Endothelial cell of umbilical vein (primary cell): ENCODE measurements around the gene MSH5. TPM values are rescaled to one million over a fixed set of nuclear protein-coding genes. Genes with fewer than 3 reads are reported as not detected.

Experiments used
- BruUV-seq: library from RNA; stranded (reverse); fragments of 400-500 nt; replicated peaks from 2 replicates; lab custom pipeline; 2021; lab: Mats Ljungman, UMichigan
- CTCF ChIA-PET: fragments of 300-600, 350-600 bp; sonication (Branson Sonifier 250); formaldehyde crosslinking; loops from one replicate; lab custom pipeline; 2021; ENCODE audit warnings: antibody characterized with exemption, inconsistent platforms; lab: Charles Lee
- POLR2A ChIA-PET: fragments of 300-600, 350-600 bp; sonication (Branson Sonifier 250); formaldehyde crosslinking; loops from one replicate; lab custom pipeline; 2021; ENCODE audit warnings: antibody characterized with exemption, inconsistent platforms; lab: Charles Lee
- DNase-seq: peaks from one replicate; pipeline ENCODE4 v3.0.0-alpha.2; 2011; ENCODE audit warnings: low read depth, low spot score
- FAIRE-seq: peaks from 2 replicates; lab custom pipeline; 2011; peaks lifted over from hg19 to GRCh38; lab: Jason Lieb, UNC
- H2AFZ ChIP-seq: 2 replicates; pipeline ENCODE4 v1.6.0; 2012; ENCODE audit warnings: low read depth, low read length, control low read depth, inconsistent platforms
- H3K27ac ChIP-seq: 2 replicates; pipeline ENCODE4 v1.5.1; 2011; ENCODE audit warnings: low read depth, mild to moderate bottlenecking, control low read depth, low read length, moderate library complexity; ENCODE audit not compliant: insufficient read depth
- H3K27me3 ChIP-seq, 2 experiments: 2 replicates each; pipeline versions ENCODE4 v1.6.0 to v1.6.1; 2011; ENCODE audit warnings: low read length in 2 of 2, mixed read lengths in 1 of 2; ENCODE audit not compliant: control insufficient read depth in 2 of 2, insufficient read depth in 2 of 2
- H3K36me3 ChIP-seq, 2 experiments: 2 replicates in 1 of 2; 3 replicates in 1 of 2; pipeline ENCODE4 v1.5.1; 2011; ENCODE audit warnings: low read length in 2 of 2, mild to moderate bottlenecking in 1 of 2, moderate library complexity in 1 of 2; ENCODE audit not compliant: control insufficient read depth in 2 of 2, insufficient read depth in 2 of 2; ENCODE audit errors: extremely low read depth in 1 of 2
- H3K4me1 ChIP-seq: 3 replicates; pipeline ENCODE4 v1.5.1; 2011; ENCODE audit warnings: mild to moderate bottlenecking, low read length; ENCODE audit not compliant: control insufficient read depth, insufficient read depth; ENCODE audit errors: extremely low read depth
- H3K4me2 ChIP-seq: 2 replicates; pipeline ENCODE4 v1.6.1; 2011; ENCODE audit warnings: low read length, control low read depth, mixed read lengths; ENCODE audit not compliant: insufficient read depth
- H3K4me3 ChIP-seq, 3 experiments: fragments of 200-600 bp in 1 of 3; sonication (generic), shearing (Covaris generic) in 1 of 3; replicated peaks in 1 of 3; 2 replicates each; pipeline ENCODE4 v1.5.1; 2011 to 2016; ENCODE audit warnings: control low read depth in 3 of 3, low read length in 3 of 3, mild to moderate bottlenecking in 2 of 3, inconsistent platforms in 1 of 3, low read depth in 1 of 3, moderate library complexity in 1 of 3; ENCODE audit not compliant: insufficient read depth in 1 of 3
- H3K79me2 ChIP-seq: 2 replicates; pipeline ENCODE4 v1.6.0; 2012; ENCODE audit warnings: low read length, inconsistent platforms; ENCODE audit not compliant: control insufficient read depth, insufficient read depth
- H3K9ac ChIP-seq: replicated peaks from 2 replicates; pipeline ENCODE3; 2011; ENCODE audit warnings: low read length, control low read depth; ENCODE audit not compliant: insufficient read depth; ENCODE audit errors: extremely low read depth
- H3K9me1 ChIP-seq: replicated peaks from 3 replicates; pipeline ENCODE4 v1.6.0; 2011; ENCODE audit warnings: mild to moderate bottlenecking, low read length; ENCODE audit not compliant: control insufficient read depth, insufficient read depth; ENCODE audit errors: extremely low read depth
- H3K9me3 ChIP-seq: replicated peaks from 2 replicates; pipeline ENCODE4 v1.5.1; 2012; ENCODE audit warnings: low read length, inconsistent platforms; ENCODE audit not compliant: control insufficient read depth, insufficient read depth
- H4K20me1 ChIP-seq: replicated peaks from 2 replicates; pipeline ENCODE3; 2011; ENCODE audit warnings: mild to moderate bottlenecking, low read length; ENCODE audit not compliant: control insufficient read depth, insufficient read depth; ENCODE audit errors: extremely low read depth
- EZH2 ChIP-seq: IDR thresholded peaks from 2 replicates; pipeline ENCODE4 v1.6.1; 2012; ENCODE audit warnings: borderline replicate concordance, low read depth, mild to moderate bottlenecking, moderate library complexity, low read length, inconsistent platforms; ENCODE audit not compliant: severe bottlenecking
- FOS ChIP-seq: IDR thresholded peaks from 2 replicates; pipeline ENCODE4 v1.6.1; 2011; ENCODE audit warnings: mild to moderate bottlenecking, low read length, moderate library complexity, borderline replicate concordance; ENCODE audit not compliant: insufficient read depth
- GATA2 ChIP-seq: IDR thresholded peaks from 2 replicates; pipeline ENCODE4 v1.7.0; 2011; ENCODE audit warnings: low read depth, mild to moderate bottlenecking, moderate library complexity, mixed read lengths, low read length; ENCODE audit not compliant: insufficient read length, insufficient read depth
- JUN ChIP-seq: IDR thresholded peaks from 2 replicates; pipeline ENCODE4 v1.6.1; 2011; ENCODE audit warnings: borderline replicate concordance, low read depth; ENCODE audit not compliant: insufficient read length, insufficient read depth
- MAX ChIP-seq: IDR thresholded peaks from 2 replicates; pipeline ENCODE4 v1.6.1; 2011; ENCODE audit not compliant: insufficient read depth, insufficient read length
- MYC ChIP-seq: IDR thresholded peaks from one replicate; pipeline ENCODE4 v1.6.1; 2011; ENCODE audit warnings: mild to moderate bottlenecking, low read depth, low read length
- POLR2A ChIP-seq: IDR thresholded peaks from 2 replicates; pipeline ENCODE4 v1.6.1; 2012; ENCODE audit warnings: low read depth, mild to moderate bottlenecking, control low read depth, low read length
- POLR2AphosphoS5 ChIP-seq: IDR thresholded peaks from 2 replicates; pipeline ENCODE4 v1.6.1; 2012; ENCODE audit warnings: low read depth, mild to moderate bottlenecking, control low read depth, low read length, moderate library complexity; ENCODE audit not compliant: insufficient read depth
- dilution Hi-C: fragments of 300-500 bp; cut with MboI; formaldehyde crosslinking; loops from one replicate; pipeline ENCODE4 v1.15.0; 2019; ENCODE audit warnings: low sequenced_read_pairs; ENCODE audit not compliant: extremely low pct_ligation_motif_present
- intact Hi-C: fragments of 100-400 bp; cut with micrococcal nuclease; formaldehyde crosslinking; loops from one replicate; pipeline ENCODE4 v1.10.0; 2022
- polyA plus RNA-seq, 4 experiments: library from polyadenylated mRNA; depleted of rRNA in 3 of 4; stranded (reverse) in 3 of 4; unstranded in 1 of 4; fragments of >200 nt; gene quantifications; 2 replicates each; pipeline versions ENCODE4 v1.2.1 to v1.2.3, GENCODE V29; 2011 to 2012; ENCODE audit warnings: missing spikeins in 1 of 4
- total RNA-seq: library from RNA; stranded (reverse); gene quantifications from 2 replicates; pipeline ENCODE4 v1.2.3, GENCODE V29; 2021
- TF ChIP-seq, protein P1 (sequence below), 2 donors: IDR thresholded peaks; 1 replicate in 1 of 2; 2 replicates in 1 of 2; pipeline ENCODE4 v1.5.1; 2011; ENCODE audit warnings: low read length in 2 of 2, mild to moderate bottlenecking in 2 of 2, moderate library complexity in 2 of 2, control low read depth in 1 of 2, inconsistent platforms in 1 of 2, low read depth in 1 of 2; ENCODE audit not compliant: insufficient read depth in 1 of 2; ENCODE audit errors: extremely low read depth in 1 of 2

MSH5 gene
- total and polyA plus RNA-seq, 2 donors (not counting 3 experiments of a cell fraction or from before 2014, with no cell fraction given), result 27.1 to 43.8 TPM

DNA sequence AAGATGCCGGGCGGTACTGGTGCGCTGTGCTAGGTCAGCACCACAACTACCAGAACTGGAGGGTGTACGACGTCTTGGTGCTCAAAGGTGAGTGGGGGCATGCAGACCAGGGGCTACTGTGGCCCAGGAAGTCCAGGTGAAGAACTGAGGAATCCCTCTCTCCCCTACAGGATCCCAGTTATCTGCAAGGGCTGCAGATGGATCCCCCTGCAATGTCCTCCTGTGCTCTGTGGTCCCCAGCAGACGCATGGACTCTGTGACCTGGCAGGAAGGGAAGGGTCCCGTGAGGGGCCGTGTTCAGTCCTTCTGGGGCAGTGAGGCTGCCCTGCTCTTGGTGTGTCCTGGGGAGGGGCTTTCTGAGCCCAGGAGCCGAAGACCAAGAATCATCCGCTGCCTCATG lies 32.1 kb upstream of the MSH5 start:
- BruUV-seq, result no TSS peak
- H3K9ac ChIP-seq, result no peak overlapping the region
- intact Hi-C loops, result no loop called here
- TF ChIP-seq, protein P1, sequence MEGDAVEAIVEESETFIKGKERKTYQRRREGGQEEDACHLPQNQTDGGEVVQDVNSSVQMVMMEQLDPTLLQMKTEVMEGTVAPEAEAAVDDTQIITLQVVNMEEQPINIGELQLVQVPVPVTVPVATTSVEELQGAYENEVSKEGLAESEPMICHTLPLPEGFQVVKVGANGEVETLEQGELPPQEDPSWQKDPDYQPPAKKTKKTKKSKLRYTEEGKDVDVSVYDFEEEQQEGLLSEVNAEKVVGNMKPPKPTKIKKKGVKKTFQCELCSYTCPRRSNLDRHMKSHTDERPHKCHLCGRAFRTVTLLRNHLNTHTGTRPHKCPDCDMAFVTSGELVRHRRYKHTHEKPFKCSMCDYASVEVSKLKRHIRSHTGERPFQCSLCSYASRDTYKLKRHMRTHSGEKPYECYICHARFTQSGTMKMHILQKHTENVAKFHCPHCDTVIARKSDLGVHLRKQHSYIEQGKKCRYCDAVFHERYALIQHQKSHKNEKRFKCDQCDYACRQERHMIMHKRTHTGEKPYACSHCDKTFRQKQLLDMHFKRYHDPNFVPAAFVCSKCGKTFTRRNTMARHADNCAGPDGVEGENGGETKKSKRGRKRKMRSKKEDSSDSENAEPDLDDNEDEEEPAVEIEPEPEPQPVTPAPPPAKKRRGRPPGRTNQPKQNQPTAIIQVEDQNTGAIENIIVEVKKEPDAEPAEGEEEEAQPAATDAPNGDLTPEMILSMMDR (IDR thresholded peaks at IDR 0.05; ENCODE audit: extremely low read depth in 1 of 2, insufficient read depth in 1 of 2, low read depth in 1 of 2, low read length in 2 of 2), result no peak
- no peak for TF ChIP-seq FOS
- no peak overlapping the region for H3K4me3 ChIP-seq
- no peaks in the 10 kb centered on the region for H3K9me3 ChIP-seq
- no peak overlapping the region for H3K27ac ChIP-seq
- H3K27me3 ChIP-seq, result no peaks in the 10 kb centered on the region
- H2AFZ ChIP-seq, result no peak overlapping the region
- H3K79me2 ChIP-seq, result peaks cover under 1% of the 10 kb centered on the region
- no peaks in the 10 kb centered on the region for H4K20me1 ChIP-seq
- no peak overlapping the region for H3K4me2 ChIP-seq
- ChIA-PET CTCF (no interaction called here), POLR2A (no interaction called here)
- H3K9me1 ChIP-seq, result no peaks in the 10 kb centered on the region
- no peak for DNase-seq
- no peak for FAIRE-seq
- peaks cover 8% of the 10 kb centered on the region for H3K4me1 ChIP-seq
- H3K36me3 ChIP-seq, result no peaks in the 10 kb centered on the region
- dilution Hi-C loops, result no loop called here

- FAIRE-seq, result no peak
- H3K36me3 ChIP-seq, result no peaks in the 10 kb centered on the region
- no peak overlapping the region for H2AFZ ChIP-seq
- ChIA-PET CTCF (no interaction called here), POLR2A (no interaction called here)
- peaks cover 8% of the 10 kb centered on the region for H3K4me1 ChIP-seq
- no peak overlapping the region for H3K27ac ChIP-seq
- no peaks in the 10 kb centered on the region for H3K9me1 ChIP-seq
- no peak overlapping the region for H3K4me3 ChIP-seq
- no peaks in the 10 kb centered on the region for H3K27me3 ChIP-seq
- no peaks in the 10 kb centered on the region for H4K20me1 ChIP-seq
- H3K9me3 ChIP-seq, result no peaks in the 10 kb centered on the region
- no peak overlapping the region for H3K9ac ChIP-seq
- DNase-seq, result no peak
- TF ChIP-seq POLR2A (no peak), GATA2 (no peak), EZH2 (no peak), FOS (no peak), MYC (no peak), JUN (no peak), MAX (no peak), POLR2AphosphoS5 (no peak)
- TF ChIP-seq, protein P1 (IDR thresholded peaks at IDR 0.05; ENCODE audit: extremely low read depth in 1 of 2, insufficient read depth in 1 of 2, low read depth in 1 of 2, low read length in 2 of 2), result no peak
- dilution Hi-C loops (no loop called here), intact Hi-C loops (no loop called here)
- no peak overlapping the region for H3K4me2 ChIP-seq
- no peaks in the 10 kb centered on the region for H3K79me2 ChIP-seq
- no TSS peak for BruUV-seq
Measured at GRCh38 chr6:31708224-31708623, 31.6 kb upstream of the MSH5 start.
